CD4-positive, alpha-beta T cell treated with Interleukin-6 for 4 hours (primary cell): ENCODE measurements around the gene NHLRC2.
"Not testable (repeated sequence)": the region's sequence is repeated elsewhere in the genome, so short reads cannot be mapped to it uniquely, and the experiment has no call there.

Experiments used
- DNase-seq: peaks from one replicate; pipeline ENCODE4 v3.0.0-alpha.2; 2020; ENCODE audit warnings: mixed read lengths

Gene NHLRC2

GRCh38 chr10:113854013-113854760 lies at the start of gene NHLRC2, which contains the start of gene DCLRE1A:
Gene NHLRC2, plus strand, starts transcription at chr10:113854661. Its CDS starts 212 bp downstream, at chr10:113854873.
Gene DCLRE1A, minus strand, starts transcription at chr10:113854082. Its CDS starts 900 bp downstream, at chr10:113853182.
- peak; percentile 71 for DNase-seq

- no peak for DNase-seq
Measured at GRCh38 chr10:113806503-113806902, 48.0 kb upstream of the NHLRC2 start.

- no peak for DNase-seq
Measured at GRCh38 chr10:113808168-113808567, 46.3 kb upstream of the NHLRC2 start.

GRCh38 chr10:113814700-113815099 lies 39.8 kb upstream of the NHLRC2 start:
- not testable (repeated sequence) for DNase-seq

GRCh38 chr10:113819989-113820388 lies 34.5 kb upstream of the NHLRC2 start:
- DNase-seq: no peak

- DNase-seq: no peak
Measured at GRCh38 chr10:113820507-113820906, 34.0 kb upstream of the NHLRC2 start.

- DNase-seq: not testable (repeated sequence)
Measured at GRCh38 chr10:113821306-113821705, 33.2 kb upstream of the NHLRC2 start.

- no peak for DNase-seq
Measured at GRCh38 chr10:113822174-113822573, 32.3 kb upstream of the NHLRC2 start.

- no peak for DNase-seq
Measured at GRCh38 chr10:113823389-113823788, 31.1 kb upstream of the NHLRC2 start.

- no peak for DNase-seq
Measured at GRCh38 chr10:113825791-113826190, 28.7 kb upstream of the NHLRC2 start.

GRCh38 chr10:113828567-113828966 lies 25.9 kb upstream of the NHLRC2 start:
- DNase-seq: not testable (repeated sequence)

GRCh38 chr10:113842171-113842570 lies 12.3 kb upstream of the NHLRC2 start:
- DNase-seq: no peak

- no peak for DNase-seq
Measured at GRCh38 chr10:113843972-113844485, 10.4 kb upstream of the NHLRC2 start.

- no peak for DNase-seq
Measured at GRCh38 chr10:113846036-113846435, 8.4 kb upstream of the NHLRC2 start.

GRCh38 chr10:113849140-113849803 lies 5.2 kb upstream of the NHLRC2 start:
- no peak for DNase-seq

GRCh38 chr10:113849946-113850345 lies 4.5 kb upstream of the NHLRC2 start:
- DNase-seq: no peak

- no peak for DNase-seq
Measured at GRCh38 chr10:113853578-113854012, 866 bp upstream of the NHLRC2 start.

- DNase-seq: peak; percentile 51
Measured at GRCh38 chr10:113854761-113855588, 514 bp downstream of the NHLRC2 start.

GRCh38 chr10:113856563-113856962 lies 2.1 kb downstream of the NHLRC2 start:
- DNase-seq: no peak

GRCh38 chr10:113857210-113857609 lies 2.7 kb downstream of the NHLRC2 start:
- no peak for DNase-seq

- DNase-seq: no peak
Measured at GRCh38 chr10:113858541-113858940, 4.1 kb downstream of the NHLRC2 start.

GRCh38 chr10:113859261-113859660 lies 4.8 kb downstream of the NHLRC2 start:
- no peak for DNase-seq

GRCh38 chr10:113865901-113866300 lies 11.4 kb downstream of the NHLRC2 start:
- no peak for DNase-seq
